IMR-90 (cell line): ENCODE data around the gene DNAJC28. TPM values are rescaled to one million over a fixed set of nuclear protein-coding genes. Genes with fewer than 3 reads are reported as not detected.

Source experiments
- ATAC-seq: fragments of 200-7000 bp; cut with Tn5 transposase; 2 replicates; pipeline ENCODE4 v1.9.1; 2020; ENCODE audit warnings: low read depth, mild to moderate bottlenecking, moderate library complexity
- BruUV-seq: library from RNA; stranded (reverse); fragments of 400-500 nt; replicated peaks from 2 replicates; lab custom pipeline; 2021; lab: Mats Ljungman, UMichigan
- CTCF ChIA-PET: fragments of 300-600 bp; formaldehyde crosslinking; extraction: SDS; loops from one replicate; lab custom pipeline; 2021; ENCODE audit warnings: antibody characterized with exemption; lab: Yijun Ruan, JAX
- POLR2A ChIA-PET: fragments of 300-600 bp; sonication (Branson Sonifier 250); formaldehyde crosslinking; loops from one replicate; lab custom pipeline; 2022; ENCODE audit warnings: antibody characterized with exemption; ENCODE audit not compliant: unreplicated experiment; lab: Charles Lee
- DNase-seq: peaks from one replicate; pipeline ENCODE4 v3.0.0; 2013
- H2AFZ ChIP-seq: replicated peaks from 2 replicates; pipeline ENCODE3; 2013; ENCODE audit warnings: low read length, mild to moderate bottlenecking; ENCODE audit not compliant: poor library complexity
- H2AK5ac ChIP-seq: 2 replicates; pipeline ENCODE4 v1.6.1; 2013; ENCODE audit warnings: low read depth, low read length, inconsistent platforms
- H2AK9ac ChIP-seq: replicated peaks from 2 replicates; pipeline ENCODE3; 2013; ENCODE audit warnings: mild to moderate bottlenecking, low read depth, low read length, moderate library complexity; ENCODE audit not compliant: poor library complexity
- H2BK120ac ChIP-seq: 2 replicates; pipeline ENCODE4 v1.6.1; 2013; ENCODE audit warnings: low read depth, low read length, inconsistent platforms
- H2BK15ac ChIP-seq: 3 replicates; pipeline ENCODE4 v1.6.1; 2013; ENCODE audit warnings: low read depth, low read length, inconsistent platforms
- H2BK20ac ChIP-seq: 2 replicates; pipeline ENCODE4 v1.6.1; 2013; ENCODE audit warnings: low read depth, mild to moderate bottlenecking, inconsistent platforms, low read length, moderate library complexity
- H2BK5ac ChIP-seq: 2 replicates; pipeline ENCODE4 v1.6.1; 2013; ENCODE audit warnings: mild to moderate bottlenecking, low read depth, low read length, inconsistent platforms; ENCODE audit not compliant: poor library complexity, severe bottlenecking
- H3K14ac ChIP-seq: replicated peaks from 2 replicates; pipeline ENCODE4 v1.6.1; 2013; ENCODE audit warnings: low read depth, low read length, inconsistent platforms
- H3K18ac ChIP-seq: 2 replicates; pipeline ENCODE4 v1.6.1; 2013; ENCODE audit warnings: low read depth, low read length, control low read depth
- H3K23ac ChIP-seq: 2 replicates; pipeline ENCODE4 v1.6.1; 2013; ENCODE audit warnings: low read depth, low read length, inconsistent platforms
- H3K27ac ChIP-seq: 2 replicates; pipeline ENCODE4 v1.5.1; 2013; ENCODE audit warnings: mild to moderate bottlenecking, control low read depth, low read length; ENCODE audit not compliant: insufficient read depth
- H3K27me3 ChIP-seq: 2 replicates; pipeline ENCODE4 v1.6.1; 2013; ENCODE audit warnings: low read length; ENCODE audit not compliant: control insufficient read depth, insufficient read depth
- H3K36me3 ChIP-seq: 2 replicates; pipeline ENCODE4 v1.6.1; 2013; ENCODE audit warnings: low read length, mixed read lengths; ENCODE audit not compliant: control insufficient read depth, insufficient read depth
- H3K4ac ChIP-seq: 2 replicates; pipeline ENCODE4 v1.6.1; 2013; ENCODE audit warnings: low read depth, low read length, inconsistent platforms
- H3K4me1 ChIP-seq: 2 replicates; pipeline ENCODE4 v1.6.1; 2013; ENCODE audit warnings: low read length, mixed read lengths; ENCODE audit not compliant: control insufficient read depth, insufficient read depth
- H3K4me2 ChIP-seq: 2 replicates; pipeline ENCODE4 v1.6.1; 2013; ENCODE audit warnings: low read depth, mild to moderate bottlenecking, control low read depth, low read length, moderate library complexity
- H3K4me3 ChIP-seq: 2 replicates; pipeline ENCODE4 v1.5.1; 2013; ENCODE audit warnings: low read depth, mild to moderate bottlenecking, control low read depth, low read length, moderate library complexity; ENCODE audit not compliant: insufficient read depth
- H3K56ac ChIP-seq: 2 replicates; pipeline ENCODE4 v1.6.1; 2013; ENCODE audit warnings: low read length, inconsistent platforms; ENCODE audit not compliant: insufficient read depth; ENCODE audit errors: extremely low read depth
- H3K79me1 ChIP-seq, 2 experiments: 2 replicates each; pipeline ENCODE4 v1.6.1; 2013; ENCODE audit warnings: low read length in 2 of 2, inconsistent platforms in 1 of 2, low read depth in 1 of 2
- H3K9ac ChIP-seq: 2 replicates; pipeline ENCODE4 v1.6.1; 2013; ENCODE audit warnings: low read depth, low read length, control low read depth
- H3K9me1 ChIP-seq: 2 replicates; pipeline ENCODE4 v1.6.1; 2013; ENCODE audit warnings: low read length, inconsistent platforms; ENCODE audit not compliant: insufficient read depth
- H3K9me3 ChIP-seq: 2 replicates; pipeline ENCODE4 v1.6.1; 2013; ENCODE audit warnings: low read length; ENCODE audit not compliant: control insufficient read depth, insufficient read depth
- H4K20me1 ChIP-seq: 2 replicates; pipeline ENCODE4 v1.6.1; 2013; ENCODE audit warnings: low read length, inconsistent platforms; ENCODE audit not compliant: insufficient read depth
- H4K5ac ChIP-seq: 2 replicates; pipeline ENCODE4 v1.6.1; 2013; ENCODE audit warnings: mild to moderate bottlenecking, low read depth, low read length, control low read depth
- H4K8ac ChIP-seq, 2 experiments: 2 replicates each; pipeline ENCODE4 v1.6.1; 2013; ENCODE audit warnings: low read depth in 2 of 2, low read length in 2 of 2, control low read depth in 1 of 2, inconsistent platforms in 1 of 2
- H4K91ac ChIP-seq: 2 replicates; pipeline ENCODE4 v1.6.1; 2013; ENCODE audit warnings: low read depth, low read length, inconsistent platforms; ENCODE audit not compliant: insufficient read depth
- CEBPB ChIP-seq: IDR thresholded peaks from 2 replicates; pipeline ENCODE4 v1.6.1; 2012; ENCODE audit warnings: low read depth, low read length, improper control_type of control experiment
- ELK1 ChIP-seq: fragments of 150-350 bp; IDR thresholded peaks from 2 replicates; pipeline ENCODE4 v1.6.1; 2016; ENCODE audit warnings: low read depth, mild to moderate bottlenecking, low read length, moderate library complexity, borderline replicate concordance
- MAFK ChIP-seq: IDR thresholded peaks from 2 replicates; pipeline ENCODE4 v1.6.1; 2012; ENCODE audit warnings: low read depth, low read length, improper control_type of control experiment
- RCOR1 ChIP-seq: IDR thresholded peaks from 2 replicates; pipeline ENCODE4 v1.6.1; 2012; ENCODE audit warnings: mild to moderate bottlenecking, low read length, improper control_type of control experiment; ENCODE audit not compliant: insufficient replicate concordance
- WGBS, 2 experiments: methylation state at CpG; one replicate each; pipeline versions ENCODE4 v1.1.5 to v1.1.7; 2013; ENCODE audit warnings: missing lambda C conversion rate in 2 of 2; ENCODE audit not compliant: insufficient read length in 1 of 2; ENCODE audit errors: extremely low coverage in 2 of 2; 5-methylcytosine and 5-hydroxymethylcytosine counted together
- dilution Hi-C: fragments of 300-500 bp; cut with HindIII; formaldehyde crosslinking; loops from one replicate; pipeline ENCODE4 v1.14.3; 2018; ENCODE audit warnings: low sequenced_read_pairs; ENCODE audit not compliant: unreplicated experiment
- in situ Hi-C: fragments of 300-500 bp; cut with MboI; formaldehyde crosslinking; loops from 3 replicates; pipeline ENCODE4 v1.14.3; 2019; ENCODE audit warnings: low sequenced_read_pairs, inconsistent platforms, mixed read lengths
- intact Hi-C: fragments of 100-400 bp; cut with micrococcal nuclease; formaldehyde crosslinking; loops from 2 replicates; pipeline ENCODE4 v1.10.0; 2022
- polyA plus RNA-seq, 3 experiments: library from polyadenylated mRNA; depleted of rRNA; stranded (reverse); fragments of >200 nt; gene quantifications; 2 replicates each; pipeline ENCODE4 v1.2.3, GENCODE V29; 2012; ENCODE audit warnings: low replicate concordance in 1 of 3
- total RNA-seq: library from RNA; depleted of rRNA; stranded (reverse); fragments of >200 nt; gene quantifications from 2 replicates; pipeline ENCODE4 v1.2.3, GENCODE V29; 2012

DNAJC28 gene
- total and polyA plus RNA-seq, 2 of the 4 experiments (the other 2 are of a cell fraction): 0.54 to 0.65 TPM

GRCh38 chr21:33492571-33492970 lies 1.1 kb upstream of the DNAJC28 start:
- no peak for TF ChIP-seq ELK1
- no peak for TF ChIP-seq RCOR1
- peak; percentile 84 for TF ChIP-seq CEBPB
- no peak for TF ChIP-seq MAFK
- intact Hi-C loops (no loop called here), dilution Hi-C loops (no loop called here), in situ Hi-C loops (no loop called here)
- Histone ChIP-seq H3K27me3 (peaks cover 8% of the 10 kb centered on the region; the same call in 1 of the 2 replicates), H4K91ac (no peak overlapping the region), H3K23ac (no peak overlapping the region), H3K9me1 (0 out of 2 replicates have a peak, but pooled peaks cover 4% of the 10 kb centered on the region), H3K9ac (no peak overlapping the region), H3K14ac (no peak overlapping the region), H3K18ac (no peak overlapping the region), H3K36me3 (no peaks in the 10 kb centered on the region), H4K8ac (no peak overlapping the region), H4K5ac (no peak overlapping the region), H4K20me1 (no peaks in the 10 kb centered on the region), H3K9me3 (no peaks in the 10 kb centered on the region), H2BK5ac (no peak overlapping the region), H3K27ac (no peak overlapping the region), H2AK9ac (no peak overlapping the region), H2BK120ac (no peak overlapping the region), H3K4me1 (peaks cover 3% of the 10 kb centered on the region; the same call in 1 of the 2 replicates), H3K56ac (no peak overlapping the region), H3K79me1 (0 out of 4 replicates have a peak, but pooled peaks cover 0 to 2% of the 10 kb centered on the region in 2 experiments), H3K4me2 (no peak overlapping the region), H2BK15ac (no peak overlapping the region), H3K4me3 (no peak overlapping the region), H2AFZ (no peak overlapping the region), H2AK5ac (no peak overlapping the region), H2BK20ac (no peak overlapping the region), H3K4ac (no peak overlapping the region)
- ChIA-PET CTCF (no interaction called here), POLR2A (no interaction called here)
- DNase-seq: peak; percentile 57
- no TSS peak for BruUV-seq
- no peak for ATAC-seq
- WGBS, 2 experiments: no CpG with 5 or more reads among the region's 2 CpGs
